Esophagus (tissue), 2 donors: ENCODE measurements around the gene TMC4. TPM values are rescaled to one million over a fixed set of nuclear protein-coding genes. Genes with fewer than 3 reads are reported as not detected.
"Not testable (repeated sequence)": the region's sequence is repeated elsewhere in the genome, so short reads cannot be mapped to it uniquely, and the experiment has no call there.

Source experiments
- H3K27ac ChIP-seq, 2 donors: one replicate each; pipeline ENCODE4 v1.5.1; 2013; ENCODE audit warnings: low read depth in 2 of 2, mild to moderate bottlenecking in 2 of 2, inconsistent platforms in 1 of 2, low read length in 1 of 2, moderate library complexity in 1 of 2
- H3K27me3 ChIP-seq, 2 donors: one replicate each; pipeline ENCODE4 v1.6.1; 2013; ENCODE audit warnings: low read length in 2 of 2, control low read depth in 1 of 2, mild to moderate bottlenecking in 1 of 2; ENCODE audit not compliant: insufficient read depth in 2 of 2, control insufficient read depth in 1 of 2
- H3K36me3 ChIP-seq, 2 donors: one replicate each; pipeline ENCODE4 v1.6.1; 2013; ENCODE audit warnings: low read length in 1 of 2; ENCODE audit not compliant: control insufficient read depth in 2 of 2, insufficient read depth in 2 of 2
- H3K4me1 ChIP-seq, 2 donors: one replicate each; pipeline ENCODE4 v1.6.1; 2013; ENCODE audit warnings: low read length in 1 of 2; ENCODE audit not compliant: control insufficient read depth in 2 of 2, insufficient read depth in 2 of 2
- H3K4me3 ChIP-seq, 2 donors: one replicate each; pipeline ENCODE4 v1.5.1; 2013; ENCODE audit warnings: low read length in 2 of 2, mild to moderate bottlenecking in 2 of 2, low read depth in 1 of 2, moderate library complexity in 1 of 2
- H3K9me3 ChIP-seq, 2 donors: one replicate each; pipeline ENCODE4 v1.6.1; 2013; ENCODE audit warnings: mild to moderate bottlenecking in 2 of 2, low read depth in 1 of 2, low read length in 1 of 2, moderate library complexity in 1 of 2; ENCODE audit not compliant: control insufficient read depth in 2 of 2, insufficient read depth in 1 of 2
- WGBS, 2 donors: extraction: QIAGEN DNeasy Blood & Tissue Kit; methylation state at CpG; one replicate each; pipeline ENCODE4 v1.1.7; 2013; 5-methylcytosine and 5-hydroxymethylcytosine counted together
- polyA plus RNA-seq, 2 donors: library from polyadenylated mRNA; stranded (reverse); fragments of 200-250 nt; gene quantifications; one replicate each; pipeline ENCODE4 v1.2.3, GENCODE V29; 2013
- donor health status: healthy with polysubstance abuse.
- donor health status: Bipolar disorder and iron deficiency.

TMC4 gene
- polyA plus RNA-seq, 2 donors: 2.9 to 11.0 TPM

- WGBS, 2 donors: 89 to 91% methylated on average over 10 to 11 of the region's 11 CpGs
- H3K36me3 ChIP-seq: peaks cover 0 to 21% of the 10 kb centered on the region in 2 donors
Observed at GRCh38 chr19:54183431-54183830, 10.5 kb upstream of the TMC4 start.

GRCh38 chr19:54181894-54182293, 8.9 kb upstream of the TMC4 start:
- not testable (repeated sequence) for H3K27me3 ChIP-seq, H3K4me3 ChIP-seq, H3K27ac ChIP-seq, H3K9me3 ChIP-seq, H3K4me1 ChIP-seq
- 87 to 90% methylated on average over 3 of the region's 3 CpGs for WGBS, 2 donors
- peaks cover 0 to 21% of the 10 kb centered on the region in 2 donors for H3K36me3 ChIP-seq

More at GRCh38 chr19:54183431-54183830, 10.5 kb upstream of the TMC4 start:
- peaks cover 0 to 4% of the 10 kb centered on the region in 2 donors for H3K4me1 ChIP-seq
- no peak overlapping the region for H3K27ac ChIP-seq
- H3K9me3 ChIP-seq: no peaks in the 10 kb centered on the region
- no peaks in the 10 kb centered on the region for H3K27me3 ChIP-seq
- no peak overlapping the region for H3K4me3 ChIP-seq

- H3K27ac ChIP-seq: no peak overlapping the region
- WGBS, 2 donors: 94% methylated on average over 33 to 37 of the region's 37 CpGs
- peaks cover 0 to 19% of the 10 kb centered on the region in 2 donors for H3K36me3 ChIP-seq
- no peaks in the 10 kb centered on the region for H3K27me3 ChIP-seq
- no peaks in the 10 kb centered on the region for H3K9me3 ChIP-seq
- H3K4me1 ChIP-seq: no peaks in the 10 kb centered on the region
- H3K4me3 ChIP-seq: no peak overlapping the region
Observed at GRCh38 chr19:54180691-54181091, 7.7 kb upstream of the TMC4 start.

- H3K27me3 ChIP-seq: no peaks in the 10 kb centered on the region
- H3K9me3 ChIP-seq: no peaks in the 10 kb centered on the region
- H3K4me1 ChIP-seq: no peaks in the 10 kb centered on the region
- H3K36me3 ChIP-seq: peaks cover 0 to 16% of the 10 kb centered on the region in 2 donors
- no peak overlapping the region for H3K27ac ChIP-seq
- WGBS, 2 donors: 54 to 60% methylated on average over 10 of the region's 10 CpGs
- H3K4me3 ChIP-seq: no peak overlapping the region
Observed at GRCh38 chr19:54179921-54180461, 7.0 kb upstream of the TMC4 start.

GRCh38 chr19:54179262-54179852, 6.4 kb upstream of the TMC4 start:
- Histone ChIP-seq H3K27ac (no peak overlapping the region), H3K4me1 (no peaks in the 10 kb centered on the region), H3K27me3 (no peaks in the 10 kb centered on the region), H3K4me3 (no peak overlapping the region), H3K9me3 (no peaks in the 10 kb centered on the region), H3K36me3 (peaks cover 0 to 16% of the 10 kb centered on the region in 2 donors)
- 85 to 86% methylated on average over 10 of the region's 10 CpGs for WGBS, 2 donors

- no peaks in the 10 kb centered on the region for H3K27me3 ChIP-seq
- no peak overlapping the region for H3K27ac ChIP-seq
- no peaks in the 10 kb centered on the region for H3K4me1 ChIP-seq
- H3K4me3 ChIP-seq: no peak overlapping the region
- 80% methylated on average over 23 of the region's 23 CpGs for WGBS, 2 donors
- H3K36me3 ChIP-seq: peaks cover 0 to 15% of the 10 kb centered on the region in 2 donors
- no peaks in the 10 kb centered on the region for H3K9me3 ChIP-seq
Observed at GRCh38 chr19:54178581-54179261, 5.8 kb upstream of the TMC4 start.

- Histone ChIP-seq H3K27ac (no peak overlapping the region), H3K36me3 (peaks cover 0 to 5% of the 10 kb centered on the region in 2 donors)
- 75 to 77% methylated on average over 22 to 25 of the region's 25 CpGs for WGBS, 2 donors
Observed at GRCh38 chr19:54173951-54174834, 1.2 kb upstream of the TMC4 start.

GRCh38 chr19:54173359-54173699, 369 bp upstream of the TMC4 start:
- no peak overlapping the region for H3K4me3 ChIP-seq
- H3K9me3 ChIP-seq: no peaks in the 10 kb centered on the region
- WGBS, 2 donors: 36 to 40% methylated on average over 15 of the region's 15 CpGs
- peaks cover 0 to 2% of the 10 kb centered on the region in 2 donors for H3K36me3 ChIP-seq
- H3K4me1 ChIP-seq: peaks cover 0 to 5% of the 10 kb centered on the region in 2 donors
- H3K27ac ChIP-seq: no peak overlapping the region
- no peaks in the 10 kb centered on the region for H3K27me3 ChIP-seq

More at GRCh38 chr19:54173951-54174834, 1.2 kb upstream of the TMC4 start:
- Histone ChIP-seq H3K4me1 (peaks cover 0 to 4% of the 10 kb centered on the region in 2 donors), H3K27me3 (no peaks in the 10 kb centered on the region), H3K9me3 (no peaks in the 10 kb centered on the region), H3K4me3 (no peak overlapping the region)

GRCh38 chr19:54171736-54172431, 1.1 kb downstream of the TMC4 start:
- H3K4me1 ChIP-seq, H3K4me3 ChIP-seq, H3K27me3 ChIP-seq, H3K27ac ChIP-seq, H3K36me3 ChIP-seq, H3K9me3 ChIP-seq: not testable (repeated sequence)
- WGBS, 2 donors: 67 to 82% methylated on average over 10 to 20 of the region's 23 CpGs
